SK-N-MC (cell line): ENCODE measurements around the gene CHI3L1.

Source experiments
- DNase-seq: peaks from one replicate; pipeline ENCODE4 v3.0.0-alpha.2; 2011; ENCODE audit warnings: low read depth, low spot score
- H3K27ac ChIP-seq: fragments of 200-600 bp; sonication (generic); 2 replicates; pipeline ENCODE4 v1.5.1; 2016; ENCODE audit warnings: mixed run types
- H3K36me3 ChIP-seq: fragments of 200-600 bp; sonication (generic); 2 replicates; pipeline ENCODE4 v1.6.1; 2017; ENCODE audit warnings: antibody characterized with exemption, low read length, mixed read lengths; ENCODE audit not compliant: insufficient read depth
- H3K4me3 ChIP-seq: fragments of 200-600 bp; sonication (generic); 2 replicates; pipeline ENCODE4 v1.5.1; 2016
- H3K9ac ChIP-seq: fragments of 200-600 bp; sonication (generic); 2 replicates; pipeline ENCODE4 v1.8.0; 2017; ENCODE audit warnings: mixed run types, mixed read lengths; ENCODE audit not compliant: insufficient read length
- H3K9me3 ChIP-seq: fragments of 200-600 bp; sonication (generic); 2 replicates; pipeline ENCODE4 v1.6.1; 2017; ENCODE audit warnings: low read depth, mild to moderate bottlenecking, antibody characterized with exemption, low read length, moderate library complexity, mixed read lengths
- EZH2 ChIP-seq: fragments of 200-600 bp; sonication (generic); IDR thresholded peaks from one replicate; pipeline ENCODE4 v1.6.1; 2017; ENCODE audit warnings: antibody characterized with exemption
- FOXP2 ChIP-seq: optimal IDR thresholded peaks from 2 replicates; pipeline ENCODE3; 2011; ENCODE audit warnings: mild to moderate bottlenecking, moderate library complexity; ENCODE audit not compliant: insufficient read depth; ENCODE audit errors: extremely low read length, control extremely low read depth
- POLR2AphosphoS5 ChIP-seq: IDR thresholded peaks from 2 replicates; pipeline ENCODE4 v1.6.1; 2012; ENCODE audit warnings: mild to moderate bottlenecking, low read depth, low read length, borderline replicate concordance

CHI3L1 gene

GRCh38 chr1:203219934-203220333, 33.4 kb upstream of the CHI3L1 start:
- no peak overlapping the region for H3K27ac ChIP-seq
- H3K9ac ChIP-seq, result no peak overlapping the region
- H3K36me3 ChIP-seq, result no peaks in the 10 kb centered on the region
- H3K4me3 ChIP-seq, result no peak overlapping the region
- no peak for DNase-seq
- no peaks in the 10 kb centered on the region for H3K9me3 ChIP-seq
- no peak for TF ChIP-seq EZH2
- TF ChIP-seq POLR2AphosphoS5, result no peak
- TF ChIP-seq FOXP2, result no peak

GRCh38 chr1:203219171-203219570, 32.7 kb upstream of the CHI3L1 start:
- no peak overlapping the region for H3K27ac ChIP-seq
- H3K9me3 ChIP-seq, result no peaks in the 10 kb centered on the region
- H3K9ac ChIP-seq, result no peak overlapping the region
- TF ChIP-seq EZH2 (no peak), FOXP2 (no peak), POLR2AphosphoS5 (no peak)
- H3K4me3 ChIP-seq, result no peak overlapping the region
- no peak for DNase-seq
- no peaks in the 10 kb centered on the region for H3K36me3 ChIP-seq

GRCh38 chr1:203217668-203218067, 31.2 kb upstream of the CHI3L1 start:
- Histone ChIP-seq H3K27ac (no peak overlapping the region), H3K9ac (no peak overlapping the region), H3K4me3 (no peak overlapping the region), H3K36me3 (no peaks in the 10 kb centered on the region), H3K9me3 (no peaks in the 10 kb centered on the region)
- TF ChIP-seq EZH2 (no peak), POLR2AphosphoS5 (no peak), FOXP2 (no peak)
- no peak for DNase-seq

- no peak for DNase-seq
- TF ChIP-seq FOXP2 (no peak), EZH2 (no peak), POLR2AphosphoS5 (no peak)
- Histone ChIP-seq H3K36me3 (no peaks in the 10 kb centered on the region), H3K27ac (no peak overlapping the region), H3K9ac (no peak overlapping the region), H3K9me3 (no peaks in the 10 kb centered on the region), H3K4me3 (no peak overlapping the region)
Measured at GRCh38 chr1:203217139-203217655, 30.7 kb upstream of the CHI3L1 start.

- H3K9me3 ChIP-seq, result no peaks in the 10 kb centered on the region
- DNase-seq, result peak; percentile 34
- TF ChIP-seq FOXP2 (no peak), EZH2 (no peak), POLR2AphosphoS5 (no peak)
- no peak overlapping the region for H3K9ac ChIP-seq
- no peaks in the 10 kb centered on the region for H3K36me3 ChIP-seq
- no peak overlapping the region for H3K27ac ChIP-seq
- no peak overlapping the region for H3K4me3 ChIP-seq
Measured at GRCh38 chr1:203216274-203217138, 30.0 kb upstream of the CHI3L1 start.

- Histone ChIP-seq H3K36me3 (no peaks in the 10 kb centered on the region), H3K27ac (no peak overlapping the region), H3K4me3 (no peak overlapping the region), H3K9ac (no peak overlapping the region), H3K9me3 (no peaks in the 10 kb centered on the region)
- TF ChIP-seq FOXP2 (no peak), POLR2AphosphoS5 (no peak), EZH2 (no peak)
- no peak for DNase-seq
Measured at GRCh38 chr1:203215573-203215972, 29.1 kb upstream of the CHI3L1 start.

- Histone ChIP-seq H3K36me3 (no peaks in the 10 kb centered on the region), H3K27ac (no peak overlapping the region), H3K4me3 (no peak overlapping the region), H3K9me3 (no peaks in the 10 kb centered on the region), H3K9ac (no peak overlapping the region)
- TF ChIP-seq POLR2AphosphoS5 (no peak), FOXP2 (no peak), EZH2 (no peak)
- DNase-seq, result no peak
Measured at GRCh38 chr1:203214871-203215270, 28.4 kb upstream of the CHI3L1 start.

- Histone ChIP-seq H3K9me3 (no peaks in the 10 kb centered on the region), H3K36me3 (no peaks in the 10 kb centered on the region), H3K9ac (no peak overlapping the region), H3K27ac (no peak overlapping the region), H3K4me3 (no peak overlapping the region)
- no peak for DNase-seq
- TF ChIP-seq EZH2 (no peak), FOXP2 (no peak), POLR2AphosphoS5 (no peak)
Measured at GRCh38 chr1:203213126-203213525, 26.6 kb upstream of the CHI3L1 start.
